HG03442 (cell line): ENCODE measurements around the gene RPS6KB2.

ENCODE experiments used
- ATAC-seq: cut with Tn5 transposase; IDR thresholded peaks from one replicate; pipeline ENCODE4 v1.9.1; 2021; ENCODE audit warnings: mild to moderate bottlenecking, moderate library complexity; ENCODE audit not compliant: unreplicated experiment

The RPS6KB2 gene

DNA sequence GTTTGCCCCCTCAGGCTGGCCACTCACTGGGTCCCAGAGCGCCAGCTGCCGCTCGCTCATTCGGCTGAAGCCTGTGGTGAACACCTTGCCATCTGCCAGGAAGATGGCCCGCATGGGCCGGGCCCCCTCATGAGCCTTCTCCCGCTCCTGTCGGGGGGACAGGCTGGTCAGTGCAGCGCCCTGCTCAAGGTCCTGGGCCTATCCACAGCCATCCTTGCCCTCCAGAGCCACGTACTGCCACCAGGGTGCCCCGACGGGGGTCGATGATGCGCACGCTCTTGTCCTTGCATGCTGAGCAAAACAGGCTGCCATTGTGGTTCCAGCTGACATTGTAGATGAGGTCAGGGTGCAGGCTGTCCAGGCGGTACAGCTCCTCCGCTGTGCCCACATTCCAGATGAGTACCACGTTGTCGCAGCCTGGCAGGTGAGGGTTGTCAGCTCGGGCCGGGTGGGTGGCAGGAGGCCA is 12.8 kb downstream of the RPS6KB2 start:
- ATAC-seq: no peak

DNA sequence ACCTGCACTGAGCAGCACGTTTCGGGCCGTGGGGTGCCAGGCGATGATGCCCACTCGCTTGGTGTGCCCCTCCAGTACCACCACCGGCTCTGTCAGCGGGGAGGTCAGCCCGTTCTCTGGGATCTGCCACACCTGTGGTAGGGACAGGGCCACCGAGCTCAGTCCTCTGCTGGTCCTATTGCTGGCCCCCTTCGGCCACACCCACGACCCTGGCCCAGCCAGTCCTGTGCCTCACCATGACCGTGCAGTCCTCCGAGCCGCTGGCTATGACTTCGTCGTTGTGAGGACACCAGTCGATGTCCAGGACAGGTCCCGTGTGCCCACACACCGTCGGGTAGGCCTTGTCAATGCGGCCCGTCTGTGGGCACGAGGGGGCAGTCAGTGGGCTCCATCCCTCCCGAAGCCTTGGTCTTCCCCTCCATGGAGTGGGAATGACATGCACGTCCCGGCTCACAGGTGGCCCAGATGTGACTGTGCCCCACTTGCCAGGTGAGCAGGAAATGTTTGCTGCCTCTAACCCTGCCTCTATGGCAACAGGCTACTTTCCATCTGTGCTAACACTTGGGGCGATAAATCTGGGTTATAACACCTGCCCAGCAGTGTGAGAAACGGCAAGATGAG is 13.5 kb downstream of the RPS6KB2 start:
- no peak for ATAC-seq

DNA sequence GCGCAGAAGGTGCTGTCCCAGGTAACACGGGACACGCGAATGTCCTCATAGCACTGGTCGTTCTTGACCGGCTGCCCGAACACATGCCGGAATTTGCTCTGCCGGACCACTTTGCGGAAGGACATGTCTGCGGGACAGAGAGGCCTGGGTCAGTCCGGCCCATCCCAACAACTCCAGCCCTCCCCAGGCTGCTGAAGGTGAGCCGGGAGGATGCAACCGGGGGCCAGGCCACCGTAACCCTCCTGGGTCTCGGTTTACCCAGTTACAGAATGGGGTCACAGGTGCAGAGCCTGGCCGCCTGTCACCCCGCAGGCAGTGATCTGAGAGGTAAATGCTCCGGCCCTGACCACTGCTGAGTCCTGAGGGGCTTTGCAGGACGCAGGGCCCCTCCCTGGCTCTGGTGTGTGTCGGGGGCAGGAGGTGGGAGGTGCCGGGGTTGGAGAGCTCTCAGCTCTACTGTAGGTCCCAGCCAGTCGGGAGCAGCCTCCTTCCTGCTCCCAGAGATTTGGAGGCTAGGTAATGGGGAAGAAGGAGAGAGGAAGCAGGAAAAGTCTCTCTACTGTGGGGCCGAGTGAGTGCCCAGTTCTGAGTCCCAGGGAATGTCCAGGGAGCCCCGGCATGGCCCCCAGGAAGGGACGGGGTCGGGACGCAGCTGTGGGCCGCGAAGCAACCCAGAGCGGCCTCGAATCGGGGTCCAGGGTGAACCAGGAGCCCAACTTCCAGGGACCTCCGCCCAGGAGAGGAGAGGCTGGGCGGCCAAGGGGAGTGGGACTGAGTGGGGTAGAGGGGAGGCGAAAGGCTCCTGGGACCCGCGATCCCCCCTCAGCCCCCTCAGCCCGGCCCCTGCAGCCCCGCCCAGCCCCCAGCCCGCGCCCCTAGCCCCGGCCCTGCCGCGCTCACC is 14.5 kb downstream of the RPS6KB2 start:
- no peak for ATAC-seq

DNA sequence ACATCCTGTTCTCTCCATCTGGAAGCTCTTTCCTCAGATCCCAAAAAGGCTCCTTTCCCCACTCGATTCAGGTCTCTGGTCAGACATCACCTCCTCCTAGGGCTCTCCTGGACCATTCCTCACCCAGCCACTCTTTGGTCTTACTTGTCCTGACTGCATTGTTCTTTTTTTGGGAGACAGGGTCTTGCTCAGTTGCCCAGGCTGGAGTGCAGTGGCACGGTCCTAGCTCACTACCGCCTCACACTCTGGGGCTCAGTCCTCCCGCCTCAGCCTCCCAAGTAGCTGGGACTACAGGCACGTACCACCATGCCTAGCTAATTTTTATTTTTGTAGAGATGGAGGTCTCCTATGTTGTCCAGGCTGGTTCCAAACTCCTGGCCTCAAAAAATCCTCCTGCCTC is 17.2 kb downstream of the RPS6KB2 start:
- no peak for ATAC-seq

DNA sequence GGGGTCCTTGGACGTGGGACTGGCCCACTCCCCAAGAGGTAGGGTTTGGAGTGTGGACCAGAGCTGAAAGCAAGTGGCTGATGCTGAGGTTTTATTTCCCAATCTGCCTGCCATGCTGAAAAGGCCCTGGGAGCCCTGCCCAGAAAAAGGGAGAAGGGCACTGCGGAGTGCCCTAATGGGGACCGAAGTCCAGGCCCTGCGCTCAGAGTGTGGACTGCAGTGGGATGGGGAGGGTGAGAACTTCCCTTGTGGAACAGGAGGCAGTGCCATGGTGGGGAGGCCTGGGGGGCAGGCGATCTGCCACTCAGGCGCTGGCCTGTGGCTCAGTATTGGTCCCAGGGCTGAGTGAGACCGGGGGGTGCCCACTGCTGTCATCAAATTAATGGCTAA is 19.9 kb downstream of the RPS6KB2 start:
- ATAC-seq: no peak

DNA sequence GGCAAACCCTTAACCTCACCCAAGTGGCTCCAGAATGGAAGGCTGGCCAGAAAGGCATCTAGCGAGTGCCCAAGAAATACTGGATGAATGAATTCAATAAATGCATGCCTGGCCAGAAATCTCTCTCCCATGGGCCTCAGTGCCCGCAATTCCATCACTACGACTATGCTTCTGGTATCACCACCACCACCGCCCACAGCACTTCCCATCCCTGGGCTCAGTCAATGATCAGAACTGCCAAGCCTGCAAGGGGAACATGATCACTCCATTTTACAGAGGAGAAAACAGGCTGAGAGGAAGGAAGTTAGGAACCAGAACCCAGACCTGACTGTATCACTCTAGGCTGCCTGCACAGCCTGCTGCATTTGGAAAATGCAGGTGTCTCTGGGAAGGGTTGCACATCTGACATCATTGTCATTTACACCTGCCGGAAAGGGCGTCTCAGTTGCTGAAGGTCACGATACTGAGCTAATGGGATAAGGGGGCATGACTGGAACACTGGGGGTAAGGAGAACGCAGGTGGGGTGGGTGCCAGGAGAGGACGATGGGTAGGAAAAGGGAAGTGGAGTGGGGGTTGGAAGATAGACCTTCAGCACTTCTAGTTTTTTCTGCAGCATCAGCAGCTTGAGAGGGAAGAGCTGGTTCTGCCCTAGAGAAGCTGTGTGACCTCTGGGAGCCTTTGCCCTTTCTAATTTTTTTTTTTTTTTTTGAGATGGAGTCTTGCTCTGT is 21.0 kb downstream of the RPS6KB2 start:
- no peak for ATAC-seq

DNA sequence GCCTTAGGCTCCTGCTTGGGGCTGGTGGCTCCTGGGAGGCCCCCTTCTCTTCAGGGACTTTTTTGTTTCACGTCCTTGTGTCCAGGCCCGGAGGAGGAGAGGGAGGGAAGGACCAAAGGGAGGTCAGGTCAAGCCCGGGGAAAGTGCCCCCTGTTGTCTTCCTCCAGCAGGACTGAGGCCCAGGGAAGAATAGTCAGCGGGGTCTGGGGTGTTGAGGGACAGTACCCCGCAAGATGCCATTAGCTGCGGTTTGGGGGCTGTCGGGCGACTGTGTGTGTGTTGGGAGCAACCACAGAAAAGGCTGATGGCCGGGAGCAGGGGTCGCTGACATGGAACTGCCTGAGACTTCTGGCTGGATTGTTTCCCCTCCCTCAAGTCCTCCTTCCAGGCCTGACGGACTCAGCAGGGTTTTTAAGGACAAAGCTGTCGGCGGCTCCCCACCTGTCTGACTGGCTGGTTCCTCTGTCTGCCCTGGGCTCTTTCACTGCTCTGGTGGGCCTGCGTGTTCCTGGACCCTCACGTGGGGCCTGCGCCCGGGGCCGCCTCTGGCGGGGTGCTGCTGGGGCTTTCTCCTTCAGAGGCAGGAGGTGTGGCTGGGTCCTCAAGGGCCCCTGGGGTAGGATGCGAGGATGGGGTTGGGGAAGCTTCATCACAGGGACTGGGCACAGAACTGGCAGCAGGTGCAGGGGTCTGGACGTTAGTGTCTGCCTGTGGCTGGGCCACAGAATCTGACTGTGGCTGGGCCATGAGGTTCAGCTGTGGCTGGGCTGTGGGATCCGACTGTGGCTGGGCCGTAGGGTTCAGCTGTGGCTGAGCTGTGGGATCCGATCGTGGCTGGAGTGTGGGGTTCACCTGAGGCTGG is 22.7 kb downstream of the RPS6KB2 start:
- no peak for ATAC-seq

DNA sequence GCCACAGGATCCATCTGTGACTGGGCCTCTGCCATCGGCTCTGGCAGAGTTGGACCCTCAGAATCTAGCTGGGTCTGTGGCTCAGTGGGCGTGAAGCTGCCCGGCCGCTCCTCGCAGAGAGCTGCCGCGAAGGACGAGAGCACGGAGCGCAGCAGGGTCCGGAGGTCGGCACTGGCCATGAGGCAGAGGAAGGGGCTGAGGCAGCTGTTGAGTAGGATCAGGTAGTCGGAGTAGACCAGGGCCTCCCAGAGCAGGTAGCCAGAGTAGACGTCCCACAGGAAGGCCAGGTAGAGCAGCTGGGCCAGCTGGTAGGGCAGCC is 23.3 kb downstream of the RPS6KB2 start:
- ATAC-seq: no peak

DNA sequence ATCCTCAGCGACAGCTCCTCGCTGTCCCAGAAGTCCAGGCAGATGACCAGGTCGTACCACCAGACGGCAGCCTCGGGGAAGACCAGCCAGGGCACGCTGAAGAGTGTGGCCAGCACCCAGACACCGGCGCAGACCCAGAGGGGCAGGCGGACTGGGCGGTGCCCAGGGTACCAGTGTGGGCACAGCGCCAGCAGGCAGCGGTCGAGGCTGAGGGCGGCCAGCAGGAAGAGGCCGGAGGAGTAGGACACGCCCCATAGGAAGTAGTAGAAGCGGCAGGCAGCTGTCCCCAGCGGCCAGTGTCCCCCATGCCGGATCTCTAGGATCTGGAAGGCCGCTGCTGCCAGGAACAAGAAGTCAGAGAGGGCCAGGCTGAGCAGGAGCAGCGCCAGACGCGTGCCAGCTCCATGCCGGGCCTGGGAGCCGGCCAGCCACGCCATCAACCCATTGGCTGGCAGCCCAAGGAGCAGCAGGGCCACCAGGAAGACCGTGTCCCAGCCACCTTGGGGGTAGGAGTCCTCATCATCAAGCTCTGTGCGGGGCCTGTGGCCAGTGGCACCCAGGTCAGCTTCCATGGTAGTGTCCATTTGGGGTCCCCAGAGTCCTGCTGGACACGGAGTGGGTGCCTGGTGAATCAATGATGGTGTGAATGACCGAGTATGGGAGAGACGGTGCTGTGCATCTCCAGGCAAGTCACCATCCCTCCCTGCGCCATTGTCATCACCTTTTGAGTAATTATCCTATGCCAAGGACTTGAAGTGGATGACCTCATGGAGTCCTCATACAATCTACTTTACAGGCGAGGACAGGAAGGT is 24.1 kb downstream of the RPS6KB2 start, which contains the start of gene GPR152:
GPR152 (minus strand) TSS at position 589 of the 812 bp plus-strand sequence; CDS start at position 584, 5 bp downstream.
- no peak for ATAC-seq

DNA sequence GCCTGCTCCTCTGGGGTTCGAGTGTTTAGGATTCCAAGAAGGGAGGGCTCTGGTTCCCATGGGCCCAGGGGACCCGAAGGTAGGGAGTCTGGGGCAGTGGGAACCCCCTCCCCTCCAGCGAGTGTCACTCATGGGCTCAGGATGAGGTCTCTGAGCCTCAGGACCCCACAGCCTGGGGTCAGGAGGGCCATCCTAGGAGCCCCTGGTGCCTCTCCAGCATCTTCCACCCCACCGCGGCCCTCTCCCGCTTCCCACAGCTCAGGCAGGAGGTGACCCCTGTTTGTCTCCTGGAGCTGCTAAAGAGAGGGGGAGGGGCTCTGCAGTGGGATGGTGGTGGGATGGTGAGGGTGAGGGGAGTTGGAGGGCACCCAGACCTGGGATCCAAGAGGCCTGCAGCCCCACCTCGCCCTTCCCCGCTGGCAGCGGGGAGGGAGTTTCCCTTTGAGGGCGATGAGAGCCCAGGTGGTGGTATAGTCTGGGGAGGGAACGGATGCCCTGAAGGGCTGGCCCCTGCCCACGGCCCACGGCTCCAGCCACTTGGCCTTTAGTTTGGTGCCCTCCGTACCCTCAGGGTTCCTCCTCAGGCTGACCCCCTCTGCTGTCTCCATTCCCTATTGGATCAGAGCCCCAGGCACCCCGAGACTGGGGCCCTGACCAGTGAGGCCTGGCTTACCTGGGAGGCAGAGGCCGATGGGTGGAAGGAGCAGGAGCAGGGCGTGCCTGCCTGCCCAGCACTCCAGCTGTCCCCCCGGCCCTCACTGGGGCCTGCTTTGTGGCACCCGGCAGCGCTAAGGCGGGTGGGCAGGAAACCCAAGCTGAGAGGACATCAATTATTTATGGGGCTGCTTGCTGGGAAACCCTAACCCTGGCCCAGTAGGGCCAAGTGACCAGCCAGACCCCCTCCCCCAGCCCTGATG is 25.8 kb downstream of the RPS6KB2 start:
- ATAC-seq: no peak

DNA sequence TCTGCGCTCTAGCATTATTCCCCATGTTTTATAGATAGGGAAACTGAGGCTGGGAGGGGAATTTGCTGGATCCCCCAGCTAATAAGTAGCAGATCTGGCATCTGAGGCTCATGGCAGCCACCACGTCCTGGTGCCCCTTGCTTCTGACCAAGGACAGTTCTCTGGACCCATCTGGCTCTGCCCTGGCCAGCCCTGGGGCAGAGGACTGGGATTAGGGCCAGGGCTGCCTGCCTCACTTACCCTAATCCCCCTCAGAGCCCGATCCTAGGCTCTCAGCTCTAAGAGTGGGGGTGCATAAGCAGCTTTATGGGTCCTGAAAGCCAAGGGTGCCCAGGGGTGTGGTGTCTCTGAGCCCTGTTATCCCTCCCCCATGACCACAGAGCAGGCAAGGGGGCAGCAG is 26.8 kb downstream of the RPS6KB2 start, which contains the start of gene CABP4:
CABP4 (plus strand) TSS at position 301 of the 400 bp plus-strand sequence; CDS start at position 371, 70 bp downstream.
- ATAC-seq: no peak

DNA sequence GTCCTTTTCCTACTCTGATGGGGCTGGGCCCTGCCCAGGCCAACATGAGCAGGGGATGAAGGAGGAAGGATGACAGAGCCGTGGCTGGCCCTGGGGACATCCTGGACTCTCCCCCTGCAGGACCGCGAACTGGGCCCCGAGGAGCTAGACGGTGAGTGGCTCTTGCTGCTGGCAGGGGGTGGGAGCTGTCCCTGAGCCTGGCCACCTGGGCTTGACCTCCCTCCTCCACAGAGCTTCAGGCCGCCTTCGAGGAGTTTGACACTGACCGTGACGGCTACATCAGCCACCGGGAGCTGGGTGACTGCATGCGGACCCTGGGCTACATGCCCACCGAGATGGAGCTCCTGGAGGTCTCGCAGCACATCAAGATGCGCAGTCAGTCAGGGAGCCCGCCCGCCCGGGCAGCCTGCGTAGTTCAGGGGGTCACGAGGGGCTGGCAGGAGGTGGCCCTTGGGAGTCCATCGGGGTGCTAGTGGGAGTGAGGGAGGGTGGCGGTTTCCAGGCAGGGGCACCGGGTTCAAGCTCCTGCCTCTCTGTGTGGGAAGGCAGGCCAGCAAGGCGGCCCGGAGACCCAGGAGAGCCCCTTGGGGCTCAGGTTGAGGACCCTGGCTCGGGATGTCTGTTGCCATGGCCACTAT is 27.9 kb downstream of the RPS6KB2 start:
- ATAC-seq: no peak

DNA sequence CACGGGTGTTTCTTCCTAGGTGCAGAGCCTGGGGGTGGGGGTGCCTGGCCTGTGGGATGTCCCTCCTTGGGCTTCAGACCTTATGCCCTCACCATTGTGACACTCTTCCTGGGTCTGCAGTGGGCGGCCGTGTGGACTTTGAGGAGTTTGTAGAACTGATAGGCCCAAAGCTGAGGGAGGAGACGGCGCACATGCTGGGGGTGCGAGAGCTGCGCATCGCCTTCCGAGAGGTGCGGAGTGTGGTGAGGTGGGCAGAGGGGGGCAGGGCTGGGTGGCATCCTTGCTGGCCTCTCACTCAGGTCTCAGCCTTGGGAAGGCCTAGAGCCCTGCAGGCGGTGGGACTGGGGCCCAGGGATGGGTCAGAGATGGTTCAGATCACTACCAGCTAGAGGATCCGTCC is 29.2 kb downstream of the RPS6KB2 start:
- no peak for ATAC-seq

DNA sequence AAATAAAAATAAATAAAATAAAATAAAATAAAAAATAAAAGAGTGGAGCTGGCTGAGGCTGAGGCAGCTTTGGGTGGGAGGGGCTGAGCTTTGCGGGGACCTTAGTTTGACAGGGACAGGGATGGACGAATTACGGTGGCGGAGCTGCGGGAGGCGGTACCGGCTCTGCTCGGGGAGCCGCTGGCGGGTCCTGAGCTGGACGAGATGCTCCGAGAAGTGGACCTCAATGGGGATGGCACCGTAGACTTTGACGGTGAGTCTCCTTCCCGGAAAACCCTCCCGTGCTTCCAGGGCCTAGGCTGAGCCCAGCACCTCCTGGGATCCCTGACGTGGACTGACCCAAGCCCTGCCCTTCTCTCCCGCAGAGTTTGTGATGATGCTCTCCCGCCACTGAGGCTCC is 30.0 kb downstream of the RPS6KB2 start:
- no peak for ATAC-seq

DNA sequence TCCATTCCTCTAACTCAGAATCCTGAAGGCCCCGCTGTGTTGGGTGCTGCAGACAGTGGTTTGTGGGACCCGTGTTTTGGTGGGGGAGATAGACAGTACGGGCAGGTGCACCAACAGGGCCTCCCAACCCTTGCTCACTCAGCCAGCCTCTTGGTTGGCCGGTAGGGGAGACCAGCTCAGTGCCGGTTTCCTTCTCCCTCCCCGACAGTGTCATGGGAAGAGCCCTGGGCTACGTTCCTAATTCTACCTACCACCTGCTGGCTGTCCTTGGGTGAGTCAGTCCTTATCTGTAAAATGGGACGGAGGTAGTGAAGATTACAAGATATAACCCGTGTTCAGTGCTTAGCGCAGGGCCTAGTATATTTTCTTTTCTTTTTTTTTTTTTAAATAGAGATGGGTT is 34.9 kb downstream of the RPS6KB2 start:
- ATAC-seq: no peak

DNA sequence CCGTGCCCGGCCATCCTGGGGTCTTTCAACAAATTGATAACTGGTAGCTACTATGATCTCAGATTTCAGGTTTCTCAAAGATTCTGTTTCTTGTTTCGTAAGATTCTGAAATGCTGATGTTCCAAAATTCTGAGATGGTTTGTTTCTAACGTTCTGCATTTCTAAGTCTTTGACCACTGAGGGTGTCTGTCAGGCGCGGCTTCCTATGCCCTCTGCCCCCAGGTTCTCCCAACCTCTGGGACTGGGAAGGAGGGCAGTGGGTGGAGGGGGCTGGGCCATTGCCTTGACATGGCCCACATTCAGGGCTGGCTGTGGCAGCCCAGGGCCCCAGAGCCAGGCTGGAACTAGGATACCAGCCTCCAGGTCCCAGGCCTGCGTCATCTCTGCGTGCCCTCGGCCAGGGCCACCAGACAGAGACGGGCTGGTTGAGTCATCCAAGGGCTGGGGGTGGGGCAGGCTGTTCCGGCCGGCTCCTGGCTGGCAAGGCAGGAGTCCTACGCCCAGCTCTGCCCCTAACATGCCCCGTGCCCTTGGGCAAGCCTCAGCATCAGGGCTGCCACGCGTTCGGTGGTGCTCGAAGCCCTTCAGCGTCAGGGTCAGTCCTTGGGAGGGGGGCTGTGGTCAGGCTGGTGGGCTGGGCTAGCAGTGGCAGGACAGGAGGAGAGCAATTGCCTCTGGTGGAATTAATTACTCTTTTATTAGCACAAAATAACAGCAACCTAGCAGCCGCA is 35.6 kb downstream of the RPS6KB2 start:
- no peak for ATAC-seq

DNA sequence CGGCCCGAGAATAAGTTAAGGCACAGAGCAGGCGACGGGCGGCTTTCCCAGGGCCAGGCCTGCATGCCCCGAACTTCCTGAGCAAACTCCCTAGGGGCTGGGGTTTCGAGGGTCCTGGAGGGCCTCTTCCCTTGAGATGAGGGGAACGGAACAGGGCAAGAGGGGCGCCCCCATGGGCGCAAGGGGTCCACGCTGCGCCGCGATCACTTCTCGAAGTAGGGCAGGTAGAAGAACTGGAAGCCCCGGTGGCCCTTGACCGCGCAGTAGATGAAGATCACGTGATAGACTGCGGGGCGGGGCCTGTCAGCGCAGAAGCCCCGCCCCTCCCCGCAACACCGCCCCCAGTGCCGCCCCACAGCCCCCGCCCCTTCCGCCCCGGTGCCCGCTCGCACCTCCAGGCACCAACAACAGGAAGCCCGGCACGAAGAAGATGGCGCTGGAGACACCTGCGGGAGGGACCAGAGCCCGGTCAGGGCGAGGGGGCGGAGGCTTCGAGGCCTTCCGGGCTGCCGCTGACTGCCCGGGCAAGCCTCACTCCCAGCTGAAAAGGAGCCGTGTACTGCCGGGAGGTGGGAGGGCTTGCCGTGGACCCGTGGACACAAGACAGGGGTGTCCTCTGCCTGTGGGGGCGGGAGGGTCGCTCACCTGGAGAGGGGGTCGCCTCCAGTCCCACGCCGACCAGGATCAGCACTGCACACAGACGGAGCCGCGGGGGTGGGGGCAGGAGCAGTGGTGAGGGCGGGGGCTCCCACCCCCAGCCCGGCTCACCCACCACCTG is 36.3 kb downstream of the RPS6KB2 start:
- peak; percentile 40 for ATAC-seq
